HG02884 (cell line): ENCODE measurements around the gene DST.
A peak's percentile ranks its signal among the peaks of the same experiment; 100 is the strongest.
"Not testable (repeated sequence)": the region's sequence is repeated elsewhere in the genome, so short reads cannot be mapped to it uniquely, and the experiment has no call there.

ENCODE experiments used
- ATAC-seq: cut with Tn5 transposase; IDR thresholded peaks from one replicate; pipeline ENCODE4 v1.9.1; 2021; ENCODE audit warnings: mild to moderate bottlenecking, moderate library complexity; ENCODE audit not compliant: unreplicated experiment

Gene DST

DNA sequence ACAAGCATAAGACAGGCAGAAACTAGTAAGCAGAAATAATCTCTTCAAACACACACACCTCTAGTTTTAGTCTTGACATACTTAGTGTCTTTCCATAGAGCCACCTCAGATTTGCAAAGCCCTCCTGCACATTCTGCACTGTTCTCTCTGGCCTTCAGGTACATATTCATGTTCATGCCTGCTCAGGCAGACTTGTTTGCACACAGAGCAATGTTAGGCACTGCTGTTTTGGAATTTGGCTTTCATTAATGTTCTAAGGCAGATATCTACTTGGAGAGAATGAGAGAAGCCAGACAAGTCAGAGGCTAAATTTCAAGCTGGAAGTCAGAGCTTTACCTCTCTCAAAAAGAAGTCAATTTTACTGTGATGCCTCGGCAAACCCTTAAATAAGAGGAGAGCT is 21.3 kb upstream of the DST start:
- no peak for ATAC-seq

DNA sequence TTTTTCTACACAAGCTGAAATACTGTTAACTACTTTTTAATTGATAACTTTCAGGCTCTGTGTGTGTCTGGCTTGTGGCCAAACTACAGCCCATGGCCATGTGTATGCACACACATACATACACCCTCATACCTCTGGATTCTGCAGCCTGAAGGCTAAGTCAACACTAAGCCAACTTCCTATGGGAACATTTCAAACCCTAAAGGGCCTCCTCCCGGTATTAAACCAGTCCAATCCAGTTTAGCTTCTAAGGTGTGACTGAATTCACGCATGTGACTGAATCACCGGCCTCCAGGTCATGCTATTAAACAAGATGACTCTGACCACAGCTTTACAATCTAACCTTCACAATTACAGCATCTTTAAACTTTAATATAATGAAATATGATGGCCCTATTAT is 20.7 kb upstream of the DST start:
- no peak for ATAC-seq

DNA sequence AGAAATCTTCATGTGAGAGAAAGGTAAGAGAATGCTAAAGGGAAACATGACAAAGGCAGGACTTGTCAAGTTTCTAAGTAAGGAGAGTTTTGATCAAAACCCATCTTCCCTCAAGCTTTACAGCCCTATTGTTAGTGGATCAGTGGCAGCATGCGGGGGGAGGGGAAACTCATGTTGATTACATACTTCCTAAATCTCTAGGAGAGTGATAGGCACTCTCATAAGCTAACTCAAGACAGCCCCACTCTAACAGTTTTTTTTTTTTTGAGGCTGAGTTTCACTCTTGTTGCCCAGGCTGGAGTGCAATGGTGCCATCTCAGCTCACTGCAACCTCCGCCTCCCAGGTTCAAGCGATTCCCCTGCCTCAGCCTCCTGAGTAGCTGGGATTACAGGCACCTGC is 18.6 kb upstream of the DST start:
- not testable (repeated sequence) for ATAC-seq

DNA sequence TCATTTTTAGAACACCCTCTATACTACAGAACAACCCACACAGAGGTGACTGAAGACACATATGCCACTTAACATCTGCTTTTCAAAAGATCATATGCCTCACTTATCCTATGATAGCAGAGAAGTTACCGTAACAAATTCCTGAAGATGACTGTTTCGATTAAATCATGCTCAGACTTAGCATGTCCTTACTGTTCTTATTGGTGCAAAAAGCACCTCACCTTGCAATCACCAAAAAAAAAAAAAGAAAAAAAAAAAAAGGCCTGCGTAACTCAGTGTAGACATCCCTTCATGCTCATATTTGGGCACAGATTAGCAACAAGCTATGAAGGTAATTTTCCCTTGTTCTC is 17.7 kb upstream of the DST start:
- peak; percentile 39 for ATAC-seq

DNA sequence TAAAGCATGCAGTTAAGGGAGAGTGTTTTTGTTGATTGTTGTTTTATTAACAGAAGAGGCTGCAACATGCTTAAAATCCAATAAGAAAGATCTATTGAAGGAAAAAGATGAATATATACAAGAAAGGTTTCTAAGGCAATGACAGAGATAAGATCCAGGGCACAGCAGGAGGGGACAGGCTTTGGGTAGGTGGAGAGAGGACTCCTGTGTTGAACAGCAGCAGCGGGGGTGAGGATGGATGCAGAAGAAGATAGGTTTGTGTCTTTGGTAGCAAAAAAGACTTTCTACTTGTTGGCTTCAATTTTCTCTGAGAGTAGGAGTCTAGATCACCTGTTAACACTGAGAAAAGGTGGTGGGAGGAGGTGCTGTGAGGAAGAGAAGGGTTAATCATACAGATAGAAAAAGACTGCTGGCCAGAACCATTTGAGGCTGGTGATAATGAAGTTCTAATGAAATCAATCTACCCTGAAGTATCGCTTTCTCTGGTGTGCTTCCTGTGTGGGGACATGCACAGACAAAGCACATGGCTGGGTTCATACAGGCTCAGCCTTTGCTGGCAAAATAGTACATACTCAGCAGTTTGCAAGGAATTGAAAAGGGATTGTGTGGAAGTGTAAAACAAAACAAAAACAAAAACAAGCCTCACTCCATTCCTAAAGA is 17.2 kb upstream of the DST start:
- peak; percentile 89 for ATAC-seq

DNA sequence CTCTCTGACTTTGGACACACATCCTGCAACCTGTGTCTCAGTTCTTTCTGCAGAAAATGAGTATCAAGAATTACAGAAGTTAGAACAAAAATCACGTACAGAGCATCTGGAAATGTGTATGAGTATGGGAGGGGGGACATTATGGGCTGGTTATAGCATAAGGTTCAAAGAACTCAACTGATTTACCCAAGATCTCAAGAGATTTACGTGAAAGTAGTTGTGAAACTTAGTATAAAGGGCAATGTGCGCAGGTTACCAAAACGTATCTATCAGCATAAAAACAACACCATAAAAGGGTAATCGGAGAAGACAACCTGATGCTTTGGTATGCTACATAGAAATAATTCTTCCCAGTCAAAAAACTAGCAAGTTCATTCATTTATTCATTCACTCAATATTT is 15.6 kb upstream of the DST start:
- no peak for ATAC-seq

DNA sequence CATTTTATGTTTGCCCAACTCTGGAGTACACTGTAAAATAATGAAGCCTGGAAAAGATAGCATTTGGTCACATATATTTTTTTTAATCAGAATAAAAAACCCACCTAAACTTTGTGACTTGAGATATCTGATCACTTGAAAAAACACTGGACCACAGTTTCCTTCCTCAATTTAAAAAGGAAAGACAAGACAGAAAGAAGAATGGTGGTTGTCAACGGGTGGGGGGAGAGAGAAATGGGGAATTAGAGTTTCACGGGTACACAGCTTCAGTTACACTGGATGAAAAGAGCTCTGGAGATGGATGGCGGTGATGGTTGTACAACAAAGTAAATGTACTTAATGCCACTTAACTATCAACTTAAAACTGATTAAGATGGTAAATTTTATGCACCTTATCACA is 14.7 kb upstream of the DST start:
- ATAC-seq = no peak

DNA sequence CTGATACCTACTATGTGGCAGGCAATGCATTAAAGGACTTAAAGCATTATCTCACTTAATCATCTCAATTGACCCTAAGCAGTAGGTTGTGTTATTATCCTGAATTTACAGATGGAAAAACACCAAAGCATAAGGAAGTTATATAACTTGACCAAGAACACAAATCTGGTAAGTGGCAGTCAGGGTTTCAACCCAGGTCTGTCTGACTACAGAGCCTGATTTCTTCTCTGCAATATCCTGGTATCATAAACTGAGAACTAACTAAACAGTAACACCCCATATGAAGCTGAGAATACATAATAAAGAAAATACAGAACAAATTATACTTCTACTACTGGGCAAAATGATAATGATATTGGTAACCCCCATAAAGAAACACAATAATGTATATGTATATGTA is 13.8 kb upstream of the DST start:
- ATAC-seq = no peak

DNA sequence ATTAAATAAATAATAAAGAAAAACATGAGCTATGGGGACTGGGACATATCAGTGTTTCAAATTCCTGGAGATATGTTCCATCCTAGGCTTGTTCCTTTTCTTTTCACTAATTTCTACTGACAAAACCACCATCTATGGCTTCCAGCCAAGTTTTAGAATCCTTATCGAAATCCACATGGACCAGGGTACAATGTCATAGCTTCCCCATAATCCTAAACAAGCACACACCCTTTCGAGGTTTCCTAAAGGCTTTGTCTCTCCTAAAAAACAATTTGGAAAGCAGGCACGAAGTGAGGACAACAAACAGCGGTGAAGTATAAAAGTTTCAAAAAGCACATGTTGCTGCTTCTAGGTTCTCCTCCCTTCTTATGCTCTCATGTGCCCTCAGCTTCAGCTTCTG is 13.3 kb upstream of the DST start:
- ATAC-seq = no peak

DNA sequence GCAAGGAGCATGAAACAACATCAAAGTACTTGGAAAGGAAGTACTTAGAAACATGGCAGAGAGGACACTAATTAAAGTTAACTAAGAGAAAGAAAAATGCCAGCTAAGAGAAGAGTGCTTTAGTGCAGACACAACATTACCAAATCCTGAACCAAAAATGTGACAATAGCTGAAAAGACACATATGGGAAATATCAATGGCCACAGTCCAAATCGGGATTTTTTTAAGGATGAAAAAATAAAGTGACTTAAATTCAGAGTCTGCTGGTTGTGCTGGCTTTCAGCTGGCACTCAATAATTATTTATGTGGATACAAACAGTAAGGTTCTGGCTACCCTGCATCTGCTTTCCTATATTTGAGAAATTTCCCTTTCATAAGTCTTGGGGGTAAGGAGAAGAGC is 12.6 kb upstream of the DST start:
- no peak for ATAC-seq

DNA sequence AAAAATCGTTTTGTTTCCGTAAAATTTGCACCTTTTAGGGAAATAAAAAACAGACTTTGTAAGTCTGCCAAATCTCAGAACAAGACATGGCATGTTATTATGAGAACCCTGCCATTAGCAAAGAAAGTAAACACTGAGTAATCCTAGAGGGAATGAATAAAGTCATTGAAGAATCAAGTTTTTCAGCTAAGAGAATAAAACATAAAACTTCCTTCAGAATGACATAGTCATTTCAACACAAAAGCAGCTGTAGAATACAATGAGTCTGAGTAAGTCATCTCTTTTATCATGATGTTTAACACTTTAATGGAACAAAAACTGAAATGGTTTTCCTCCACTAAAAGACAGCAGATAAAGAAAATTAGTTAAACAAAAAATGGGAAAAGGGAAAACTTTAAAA is 10.3 kb upstream of the DST start:
- ATAC-seq = no peak

DNA sequence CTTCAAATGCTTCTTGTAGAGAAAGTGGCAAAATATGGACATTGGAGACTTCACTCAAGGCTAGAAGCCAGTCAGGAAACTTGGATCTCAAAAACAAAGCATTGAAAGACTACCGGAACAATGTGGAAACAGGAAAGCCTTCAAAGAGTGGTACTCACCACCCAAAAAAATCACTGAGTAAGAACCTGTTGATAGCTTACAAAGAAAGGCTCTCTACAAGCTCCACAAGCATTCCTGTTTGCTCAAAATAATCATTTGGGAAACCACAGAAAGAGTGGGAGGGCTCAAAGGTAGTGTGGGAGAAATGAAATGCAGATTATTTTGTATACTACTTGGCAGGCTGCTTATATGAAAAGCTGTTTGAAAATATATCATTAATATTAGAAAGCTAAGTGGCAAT is 9.5 kb upstream of the DST start:
- ATAC-seq = no peak

DNA sequence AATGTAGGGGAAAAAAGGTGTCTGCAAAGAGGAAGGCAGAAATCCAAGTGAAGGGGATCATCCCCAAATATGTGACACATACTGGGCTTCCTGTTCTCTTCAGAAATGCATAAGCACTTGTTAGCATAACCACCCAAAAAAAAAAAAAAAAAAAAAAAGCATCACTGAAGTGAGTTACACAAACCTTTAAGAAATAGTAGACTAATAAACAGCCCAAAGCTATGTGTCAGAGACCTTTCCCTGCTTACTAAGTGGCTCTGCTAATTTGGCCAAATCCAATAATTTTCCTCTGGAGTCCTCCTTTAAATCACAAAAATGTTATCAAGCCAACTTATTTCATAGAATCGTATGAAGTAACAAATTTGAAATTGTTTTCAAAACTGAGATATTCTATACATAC is 7.5 kb upstream of the DST start:
- no peak for ATAC-seq

DNA sequence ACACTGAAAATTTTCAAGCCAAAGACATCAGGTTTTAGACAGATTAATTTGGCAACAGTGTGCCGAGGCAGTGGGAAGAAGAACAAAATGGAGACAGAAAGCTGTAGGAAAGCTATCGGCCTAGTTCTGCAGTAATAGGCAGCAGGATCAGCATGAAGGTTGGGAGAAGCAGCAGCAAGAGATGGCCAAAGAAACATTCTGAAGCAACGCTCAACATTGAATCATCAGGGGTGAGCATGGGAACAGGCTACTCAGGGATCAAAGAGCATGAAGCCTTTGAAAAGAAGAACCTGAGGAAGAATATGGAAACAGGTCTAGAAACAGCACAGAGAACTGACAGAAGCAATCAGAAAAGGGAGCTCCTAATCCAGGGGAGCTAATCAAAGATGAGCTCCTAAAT is 7.1 kb upstream of the DST start:
- no peak for ATAC-seq

DNA sequence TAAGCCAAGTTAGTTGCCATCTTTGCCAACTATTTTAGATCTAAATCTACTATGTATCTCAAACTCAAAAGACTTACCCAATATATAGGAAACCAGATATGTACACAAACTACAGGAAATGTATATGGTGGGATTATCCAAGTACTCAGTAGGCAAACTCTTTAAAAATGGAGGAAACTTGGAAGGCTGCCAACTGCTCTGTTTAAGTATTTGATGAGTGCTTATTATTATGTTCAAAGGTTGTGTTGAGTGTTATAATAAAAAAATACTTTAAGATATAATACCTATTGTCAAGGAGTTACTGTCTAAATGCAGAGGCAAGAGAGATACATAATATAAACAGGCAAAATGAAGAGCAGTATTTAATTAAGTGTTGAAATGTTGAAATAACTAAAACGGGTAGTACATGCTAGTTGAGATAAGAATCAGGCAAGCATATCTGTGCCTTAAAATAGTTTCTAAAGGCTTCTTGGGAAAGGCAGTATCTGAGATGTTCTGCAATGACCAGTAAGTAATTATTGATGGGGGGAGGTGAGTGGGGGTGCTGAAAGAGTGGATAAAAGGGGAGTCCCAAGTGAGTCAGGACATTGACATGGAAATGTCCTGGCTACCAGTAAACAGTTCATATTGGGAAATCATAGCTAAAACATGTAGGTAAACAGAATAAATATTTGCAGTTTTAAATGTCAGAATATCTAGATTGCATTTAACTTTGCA is 6.5 kb upstream of the DST start:
- no peak for ATAC-seq

DNA sequence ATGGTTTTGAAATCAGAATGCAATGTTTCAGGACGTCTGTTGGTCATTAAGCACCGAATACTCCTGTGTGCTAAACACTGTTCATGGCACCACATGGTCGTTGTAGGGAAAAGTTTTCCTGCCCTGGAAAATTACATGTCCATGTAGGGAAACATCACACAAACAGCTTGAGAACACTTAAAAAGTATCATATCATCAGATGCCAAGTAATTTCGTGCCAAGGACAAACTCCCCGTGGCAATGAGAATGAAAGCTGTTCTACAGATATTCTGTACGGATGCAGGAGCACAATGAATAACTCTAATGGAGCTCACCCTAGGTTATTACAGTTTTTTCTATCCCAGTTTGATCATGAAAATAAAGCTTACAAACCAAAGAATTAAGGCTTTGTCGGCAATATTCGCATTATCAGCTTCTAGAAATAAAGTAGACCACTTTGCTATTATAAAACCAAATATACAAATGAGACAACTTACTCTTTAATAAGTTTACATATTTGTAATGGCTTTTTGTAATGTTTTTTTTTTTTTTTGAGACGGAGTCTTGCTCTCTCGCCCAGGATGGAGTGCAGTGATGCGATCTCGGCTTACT is 4.6 kb upstream of the DST start:
- no peak for ATAC-seq

DNA sequence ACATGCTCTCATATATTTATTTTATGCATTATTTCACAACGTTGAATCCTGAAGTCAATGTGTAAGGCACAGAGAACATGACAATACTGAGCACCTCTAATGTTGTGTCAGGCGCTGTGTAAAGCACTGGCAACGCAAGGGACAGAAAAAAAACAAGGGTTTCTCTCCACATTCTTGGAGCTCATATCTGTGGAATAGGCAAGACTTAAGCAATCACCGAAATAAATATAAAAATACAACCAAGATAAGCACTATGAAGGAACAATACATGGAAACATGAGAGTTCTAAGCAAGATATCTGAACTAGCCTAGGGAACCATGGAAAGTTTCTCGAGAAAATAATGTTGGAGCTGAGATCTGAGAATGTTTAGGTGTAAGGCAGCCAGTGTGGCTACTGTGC is 1.7 kb upstream of the DST start:
- ATAC-seq = no peak

DNA sequence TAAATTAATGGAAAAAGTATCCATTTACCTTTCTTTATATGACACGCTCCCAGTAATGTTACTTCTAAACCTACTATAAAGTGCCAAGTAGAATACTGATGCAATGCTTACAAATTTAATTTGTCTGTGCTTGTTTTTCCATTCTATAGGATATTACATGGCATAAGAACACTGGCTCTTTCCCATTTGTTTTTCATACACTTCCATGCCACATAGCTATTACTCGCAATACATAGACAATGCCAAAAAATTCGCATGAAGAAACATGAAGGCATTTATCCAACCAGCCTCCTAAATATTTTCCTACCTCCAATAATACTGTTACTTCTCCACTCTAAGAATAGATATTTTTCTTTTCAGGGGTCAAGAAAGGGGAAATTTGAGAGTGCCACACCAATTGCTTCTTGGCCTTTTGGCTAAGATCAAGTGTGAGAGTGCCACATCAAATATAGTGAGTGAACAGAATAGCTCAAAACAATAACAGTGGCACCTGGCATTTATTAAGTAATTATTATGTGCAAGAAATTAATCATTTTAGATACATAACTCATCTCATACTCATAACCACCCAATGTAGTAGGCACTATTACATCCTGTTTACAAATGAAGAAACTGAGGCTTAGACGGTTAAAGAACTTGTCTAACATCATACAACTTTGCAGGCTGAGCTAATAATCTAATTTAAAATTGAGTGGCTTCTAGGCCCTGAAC is 845 bp upstream of the DST start:
- no peak for ATAC-seq

DNA sequence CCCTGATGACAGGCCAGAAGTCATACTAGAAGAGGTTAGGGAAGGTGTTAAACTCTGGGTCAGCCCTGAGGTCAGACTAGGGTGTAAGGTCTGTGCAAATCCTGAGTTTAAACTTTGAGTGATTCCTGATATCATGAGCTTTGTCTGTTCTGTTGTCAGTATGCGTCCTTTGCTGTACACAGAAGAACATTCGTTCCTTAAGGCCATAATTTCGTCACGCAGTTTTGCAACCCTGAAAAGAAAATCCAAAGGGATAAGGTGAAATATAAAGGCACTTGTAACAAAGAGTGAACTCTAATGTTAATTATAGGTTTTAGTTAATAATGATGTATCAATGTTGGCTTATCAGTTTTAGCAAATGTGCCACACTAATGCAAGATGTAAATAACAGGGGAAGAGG is 2.3 kb downstream of the DST start:
- ATAC-seq = no peak

DNA sequence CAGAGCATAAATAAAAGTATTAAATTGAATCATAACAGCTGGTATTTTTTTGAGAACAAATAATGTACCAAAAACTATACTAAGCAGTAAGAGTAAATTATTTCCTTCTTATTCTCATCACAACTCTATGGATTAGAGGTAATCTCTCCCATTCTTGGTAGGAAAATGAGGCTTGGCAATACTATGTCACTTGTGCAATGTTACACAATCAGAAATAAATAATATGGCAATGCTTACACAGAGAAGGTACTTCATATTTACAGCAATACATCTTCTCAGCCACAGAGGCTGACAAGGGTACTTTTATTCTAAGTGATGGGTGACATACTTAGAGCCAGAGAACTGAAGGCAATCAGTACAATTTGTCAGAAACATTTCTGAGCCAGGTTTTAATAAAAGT is 3.9 kb downstream of the DST start:
- ATAC-seq = no peak

DNA sequence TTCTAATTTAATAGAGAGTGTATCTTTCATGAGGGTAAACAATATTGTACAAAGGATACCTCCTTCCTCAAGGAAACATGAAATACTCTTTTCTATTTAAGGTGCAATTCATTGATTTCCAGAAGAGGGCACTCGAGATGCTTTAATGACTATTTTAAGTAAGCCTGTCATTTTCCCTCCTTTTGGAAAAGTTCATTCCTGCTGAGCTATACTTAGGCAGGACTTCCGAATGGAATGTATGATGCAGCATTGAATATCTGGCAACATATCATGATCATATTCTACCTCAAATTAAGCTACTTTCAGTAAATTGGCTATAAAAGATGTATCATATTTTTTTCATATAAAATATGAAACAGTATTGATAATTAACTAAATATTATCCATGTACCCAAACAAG is 5.0 kb downstream of the DST start:
- no peak for ATAC-seq

DNA sequence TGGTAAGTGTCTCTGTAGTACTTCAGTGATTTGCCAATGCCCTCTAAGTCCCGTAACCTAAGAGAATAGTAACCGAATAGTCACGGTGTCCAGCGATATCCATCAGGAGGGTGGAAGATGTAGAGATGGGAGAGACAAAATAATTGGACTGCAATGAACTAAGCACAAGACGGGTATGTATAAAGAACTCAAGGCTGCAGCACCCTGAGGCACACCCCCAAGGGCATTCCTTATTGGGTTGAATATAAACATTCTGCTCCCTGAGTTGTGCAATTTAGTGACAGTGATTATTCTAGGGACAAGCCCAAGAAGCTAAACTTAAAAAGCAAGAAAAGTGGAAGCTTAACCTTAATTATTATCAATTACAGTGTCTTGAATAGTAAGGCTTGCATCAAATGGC is 14.6 kb downstream of the DST start:
- no peak for ATAC-seq
